ENCODE results near the gene STN1. TPM values are rescaled to one million over a fixed set of nuclear protein-coding genes. Genes with fewer than 3 reads are reported as not detected.
A peak's percentile ranks its signal among the peaks of the same experiment; 100 is the strongest.

Gene STN1
- total and polyA plus RNA-seq, 2 experiments from 2014 or later, result 20.5 to 20.8 TPM

DNA sequence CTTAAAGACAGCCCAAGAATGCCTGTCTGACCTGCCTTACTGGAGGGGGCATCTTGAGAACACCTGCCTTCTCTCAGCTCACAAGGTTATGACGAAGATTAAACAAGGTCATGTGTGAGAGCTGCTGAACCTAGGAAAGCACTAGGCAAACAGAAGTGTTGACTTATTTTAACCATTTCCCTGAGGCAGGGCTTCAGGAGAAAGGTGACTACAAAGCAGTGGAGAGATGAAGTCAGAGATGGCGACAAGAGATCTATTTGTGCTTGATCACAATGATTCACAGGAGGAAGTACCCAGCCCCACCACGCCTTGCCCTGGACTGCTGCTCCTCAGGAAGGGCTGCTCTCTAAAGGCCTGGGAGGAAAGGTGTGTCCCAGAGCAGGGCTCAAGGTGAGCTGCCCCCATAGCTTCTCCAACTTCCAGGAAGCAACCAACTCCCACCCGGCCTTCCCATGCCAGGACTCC, 27.8 kb downstream of the STN1 start:
- Histone ChIP-seq H4K20me1 (ENCODE audit: insufficient read depth) (no peaks in the 10 kb centered on the region), H3K4me3 (no peak overlapping the region), H2AFZ (no peak overlapping the region), H3K36me3 (ENCODE audit: low read depth) (no peaks in the 10 kb centered on the region), H3F3A (ENCODE audit: insufficient read depth) (peaks cover 44% of the 10 kb centered on the region), H3K79me2 (ENCODE audit: insufficient read depth) (no peaks in the 10 kb centered on the region), H3K4me1 (ENCODE audit: insufficient read depth) (peaks cover 30% of the 10 kb centered on the region), H3K9me2 (ENCODE audit: insufficient read depth) (no peaks in the 10 kb centered on the region), H3K4me2 (ENCODE audit: unreplicated experiment) (no peak overlapping the region), H3K9ac (no peak overlapping the region), H3K27me3 (replicated peaks; ENCODE audit: insufficient read depth) (no peaks in the 10 kb centered on the region), H3K9me3 (ENCODE audit: low read depth) (no peaks in the 10 kb centered on the region), H3K27ac (no peak overlapping the region)
- 92 to 94% methylated on average over 4 of the region's 4 CpGs for WGBS, 2 experiments (ENCODE audit: low coverage in 1 of 2, low lambda C conversion rate in 2 of 2, missing lambda C conversion rate in 2 of 2)
- DNase-seq, result peak; percentile 34
- TF ChIP-seq EZH2phosphoT487 (IDR thresholded peaks at IDR 0.05; ENCODE audit: insufficient read depth, low read depth) (no peak), EZH2 (IDR thresholded peaks at IDR 0.05; ENCODE audit: insufficient read depth, poor library complexity, severe bottlenecking) (no peak)
- in situ Hi-C loops (cut with MboI), result loop anchor here (25.0 kb wide), 1 partner anchor 322 kb away; no protein-coding TSS in a partner anchor

DNA sequence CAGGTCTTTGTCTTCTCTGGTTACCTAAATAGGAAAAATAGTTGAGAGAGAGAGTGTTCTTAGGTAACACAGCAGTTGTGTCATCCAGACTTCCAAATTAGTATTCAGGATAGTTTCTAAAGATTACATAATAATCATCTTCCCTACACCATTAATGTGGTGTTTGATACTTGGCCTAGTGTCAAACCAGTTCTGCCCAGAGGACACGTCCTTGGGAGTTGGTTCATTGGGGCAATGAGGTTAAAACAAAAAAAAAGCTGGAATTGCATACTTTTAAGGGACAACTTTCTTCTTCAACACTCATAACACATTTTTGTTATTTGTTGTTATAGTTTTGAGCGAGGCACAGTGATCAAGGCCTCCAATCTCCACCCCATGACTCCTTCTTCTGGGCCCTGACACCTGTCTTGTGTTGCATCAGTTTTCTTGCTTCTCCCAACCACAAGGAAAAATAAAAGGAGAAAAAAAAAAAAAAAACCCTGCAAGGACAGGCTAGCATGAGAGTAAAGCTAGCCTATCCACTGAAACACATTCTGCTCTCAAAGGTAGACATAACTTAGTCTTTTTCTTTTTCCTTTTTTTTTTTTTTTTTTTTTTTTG, 28.8 kb downstream of the STN1 start:
- DNase-seq, result no peak
- Histone ChIP-seq H2AFZ (no peak overlapping the region), H3K27ac (no peak overlapping the region), H4K20me1 (ENCODE audit: insufficient read depth) (no peaks in the 10 kb centered on the region), H3K36me3 (ENCODE audit: low read depth) (0 out of 2 replicates have a peak, but pooled peaks cover 2% of the 10 kb centered on the region), H3K4me2 (ENCODE audit: unreplicated experiment) (no peak overlapping the region), H3K9me2 (ENCODE audit: insufficient read depth) (no peaks in the 10 kb centered on the region), H3K9ac (no peak overlapping the region), H3K4me3 (no peak overlapping the region), H3F3A (ENCODE audit: insufficient read depth) (peaks cover 39% of the 10 kb centered on the region), H3K27me3 (replicated peaks; ENCODE audit: insufficient read depth) (no peaks in the 10 kb centered on the region), H3K9me3 (ENCODE audit: low read depth) (no peaks in the 10 kb centered on the region), H3K4me1 (ENCODE audit: insufficient read depth) (peaks cover 23% of the 10 kb centered on the region), H3K79me2 (ENCODE audit: insufficient read depth) (no peaks in the 10 kb centered on the region)
- in situ Hi-C loops (cut with MboI), result loop anchor here (25.0 kb wide), 1 partner anchor 323 kb away; no protein-coding TSS in a partner anchor
- no peak for TF ChIP-seq EZH2phosphoT487 (IDR thresholded peaks at IDR 0.05; ENCODE audit: insufficient read depth, low read depth)
- no peak for TF ChIP-seq EZH2 (IDR thresholded peaks at IDR 0.05; ENCODE audit: insufficient read depth, poor library complexity, severe bottlenecking)
- 61 to 75% methylated on average over 2 of the region's 2 CpGs for WGBS, 2 experiments (ENCODE audit: low coverage in 1 of 2, low lambda C conversion rate in 2 of 2, missing lambda C conversion rate in 2 of 2)

DNA sequence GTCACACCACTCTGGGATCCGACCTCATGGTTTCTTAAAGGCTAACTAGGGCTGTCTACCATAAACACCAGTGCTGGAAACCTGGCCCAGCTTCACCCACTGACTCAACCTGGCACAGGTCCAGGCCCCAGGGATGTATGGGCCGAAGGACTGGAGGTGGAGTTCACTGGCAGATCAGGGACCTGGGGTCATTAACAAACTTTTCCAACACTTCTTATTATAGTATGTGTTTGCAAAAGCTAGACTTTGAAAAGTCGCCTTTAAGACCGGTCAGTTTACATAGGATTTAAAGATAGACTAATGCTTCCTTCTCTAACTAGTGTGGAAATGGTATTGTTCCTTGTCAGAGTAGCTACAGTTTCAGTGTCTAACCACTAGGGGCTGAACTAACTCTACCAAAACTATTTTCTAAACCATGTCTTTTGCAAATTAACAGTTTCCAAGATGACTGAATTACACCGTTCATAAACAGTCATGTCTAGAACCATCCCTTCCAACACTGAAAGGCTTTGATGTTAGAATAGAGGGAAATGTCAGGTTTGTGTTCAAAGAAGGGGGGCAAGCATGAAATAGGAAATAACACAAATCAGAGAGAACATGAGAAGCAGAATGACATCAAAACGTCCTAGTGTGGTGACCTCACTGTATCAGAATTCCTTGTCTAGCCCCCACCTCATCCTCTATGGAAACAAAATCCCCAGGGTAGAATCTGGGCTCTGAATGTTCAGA, 29.7 kb downstream of the STN1 start:
- in situ Hi-C loops (cut with MboI), result loop anchor here (25.0 kb wide), 1 partner anchor 324 kb away; no protein-coding TSS in a partner anchor
- Histone ChIP-seq H3K4me1 (ENCODE audit: insufficient read depth) (peaks cover 15% of the 10 kb centered on the region), H2AFZ (peak overlapping the region; percentile 53), H3K4me2 (ENCODE audit: unreplicated experiment) (peak overlapping the region; percentile 43), H3K27ac (peak overlapping the region; percentile 57), H3K4me3 (no peak overlapping the region), H3F3A (ENCODE audit: insufficient read depth) (peaks cover 29% of the 10 kb centered on the region), H3K9me2 (ENCODE audit: insufficient read depth) (no peaks in the 10 kb centered on the region), H3K36me3 (ENCODE audit: low read depth) (0 out of 2 replicates have a peak, but pooled peaks cover 4% of the 10 kb centered on the region), H3K9ac (peak overlapping the region; percentile 12; the same call in 1 of the 2 replicates), H3K27me3 (replicated peaks; ENCODE audit: insufficient read depth) (no peaks in the 10 kb centered on the region), H4K20me1 (ENCODE audit: insufficient read depth) (no peaks in the 10 kb centered on the region), H3K9me3 (ENCODE audit: low read depth) (no peaks in the 10 kb centered on the region), H3K79me2 (ENCODE audit: insufficient read depth) (no peaks in the 10 kb centered on the region)
- peak; percentile 90 for DNase-seq
- 5 to 8% methylated on average over 6 of the region's 6 CpGs for WGBS, 2 experiments (ENCODE audit: low coverage in 1 of 2, low lambda C conversion rate in 2 of 2, missing lambda C conversion rate in 2 of 2)
- TF ChIP-seq EZH2 (IDR thresholded peaks at IDR 0.05; ENCODE audit: insufficient read depth, poor library complexity, severe bottlenecking) (no peak), EZH2phosphoT487 (IDR thresholded peaks at IDR 0.05; ENCODE audit: insufficient read depth, low read depth) (no peak)

DNA sequence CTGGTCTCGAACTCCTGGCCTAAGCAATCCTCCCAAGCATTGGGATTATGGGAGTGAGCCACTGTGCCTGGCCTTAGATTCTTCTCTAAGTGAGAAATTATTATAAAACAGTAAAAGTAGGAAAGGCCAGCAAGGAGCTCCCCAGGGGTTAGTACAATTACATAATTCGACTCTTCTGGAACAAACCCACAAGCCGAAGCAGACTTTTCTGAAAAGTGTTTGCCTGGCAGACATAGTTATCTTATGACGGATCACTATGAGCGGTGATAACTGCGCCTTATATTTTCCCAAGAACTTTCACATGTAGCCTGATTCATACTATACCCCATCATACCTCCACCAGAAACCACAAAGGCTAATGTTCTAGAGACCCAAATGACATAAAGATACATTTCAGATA, 32.4 kb downstream of the STN1 start:
- Histone ChIP-seq H3K27ac (peak overlapping the region; percentile 55), H3K9me2 (ENCODE audit: insufficient read depth) (no peaks in the 10 kb centered on the region), H3K36me3 (ENCODE audit: low read depth) (0 out of 2 replicates have a peak, but pooled peaks cover 4% of the 10 kb centered on the region), H3K9ac (0 out of 2 replicates have a peak overlapping the region, but pooled peaks have one; percentile 7), H4K20me1 (ENCODE audit: insufficient read depth) (no peaks in the 10 kb centered on the region), H3K79me2 (ENCODE audit: insufficient read depth) (no peaks in the 10 kb centered on the region), H3K4me2 (ENCODE audit: unreplicated experiment) (no peak overlapping the region), H3K4me1 (ENCODE audit: insufficient read depth) (peaks cover 15% of the 10 kb centered on the region), H3K4me3 (no peak overlapping the region), H3F3A (ENCODE audit: insufficient read depth) (peaks cover 29% of the 10 kb centered on the region), H3K9me3 (ENCODE audit: low read depth) (no peaks in the 10 kb centered on the region), H2AFZ (no peak overlapping the region), H3K27me3 (replicated peaks; ENCODE audit: insufficient read depth) (no peaks in the 10 kb centered on the region)
- TF ChIP-seq EZH2phosphoT487 (IDR thresholded peaks at IDR 0.05; ENCODE audit: insufficient read depth, low read depth), result no peak
- no peak for TF ChIP-seq EZH2 (IDR thresholded peaks at IDR 0.05; ENCODE audit: insufficient read depth, poor library complexity, severe bottlenecking)
- DNase-seq, result peak; percentile 73
- WGBS, 2 experiments (ENCODE audit: low coverage in 1 of 2, low lambda C conversion rate in 2 of 2, missing lambda C conversion rate in 2 of 2), result 33 to 49% methylated on average over 6 of the region's 6 CpGs
- in situ Hi-C loops (cut with MboI), result loop anchor here (25.0 kb wide), 1 partner anchor 327 kb away; no protein-coding TSS in a partner anchor

Measured in GM23248 (cell line).